Epidermal melanocyte (primary cell): ENCODE measurements around the gene WWTR1.

Experiments used
- DNase-seq: peaks from one replicate; pipeline ENCODE4 v3.0.0; 2011; ENCODE audit warnings: low spot score; ENCODE audit not compliant: insufficient read length

WWTR1 gene

DNA sequence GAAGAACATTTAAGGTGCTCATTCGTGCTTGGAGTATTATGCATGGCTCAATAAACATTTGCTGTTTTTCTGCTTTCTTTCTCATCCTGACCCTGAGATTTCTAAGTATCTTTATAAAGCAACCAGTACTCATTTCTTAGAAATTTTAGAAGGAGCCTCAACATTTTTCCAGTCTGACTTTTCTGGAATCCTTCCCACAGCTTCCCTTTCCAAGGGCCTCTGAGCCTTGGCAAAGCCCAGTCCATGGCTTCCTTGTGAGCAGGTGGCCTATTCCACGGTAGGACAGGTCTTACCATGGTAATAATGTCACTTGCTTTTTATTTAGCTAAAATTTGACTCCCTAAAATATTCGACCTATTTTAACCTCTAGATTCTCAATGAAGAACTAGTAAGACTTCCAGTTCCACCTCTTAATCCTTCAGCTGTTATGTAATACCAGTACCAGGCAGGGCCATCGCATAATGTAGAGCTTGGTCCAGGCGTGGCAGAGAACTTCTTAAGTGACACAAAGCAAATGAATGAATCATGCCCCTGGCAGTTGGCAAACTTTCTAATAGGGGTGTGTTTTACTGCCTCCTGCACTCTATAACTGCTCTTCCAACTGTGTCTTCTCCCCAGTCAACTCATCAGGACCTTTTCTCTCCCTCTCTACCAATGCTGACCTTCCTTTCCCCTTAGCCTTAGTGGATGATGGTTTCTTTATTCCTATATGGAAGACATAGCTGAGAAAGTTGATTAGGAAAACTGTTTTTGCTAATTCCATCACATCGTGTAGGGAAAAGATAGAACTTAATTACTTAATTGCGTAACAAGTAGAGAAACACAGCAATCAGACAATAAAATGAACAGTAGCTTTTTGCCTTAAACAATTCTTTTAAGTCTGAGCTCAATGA is 184.2 kb downstream of the WWTR1 start:
- DNase-seq, result no peak

DNA sequence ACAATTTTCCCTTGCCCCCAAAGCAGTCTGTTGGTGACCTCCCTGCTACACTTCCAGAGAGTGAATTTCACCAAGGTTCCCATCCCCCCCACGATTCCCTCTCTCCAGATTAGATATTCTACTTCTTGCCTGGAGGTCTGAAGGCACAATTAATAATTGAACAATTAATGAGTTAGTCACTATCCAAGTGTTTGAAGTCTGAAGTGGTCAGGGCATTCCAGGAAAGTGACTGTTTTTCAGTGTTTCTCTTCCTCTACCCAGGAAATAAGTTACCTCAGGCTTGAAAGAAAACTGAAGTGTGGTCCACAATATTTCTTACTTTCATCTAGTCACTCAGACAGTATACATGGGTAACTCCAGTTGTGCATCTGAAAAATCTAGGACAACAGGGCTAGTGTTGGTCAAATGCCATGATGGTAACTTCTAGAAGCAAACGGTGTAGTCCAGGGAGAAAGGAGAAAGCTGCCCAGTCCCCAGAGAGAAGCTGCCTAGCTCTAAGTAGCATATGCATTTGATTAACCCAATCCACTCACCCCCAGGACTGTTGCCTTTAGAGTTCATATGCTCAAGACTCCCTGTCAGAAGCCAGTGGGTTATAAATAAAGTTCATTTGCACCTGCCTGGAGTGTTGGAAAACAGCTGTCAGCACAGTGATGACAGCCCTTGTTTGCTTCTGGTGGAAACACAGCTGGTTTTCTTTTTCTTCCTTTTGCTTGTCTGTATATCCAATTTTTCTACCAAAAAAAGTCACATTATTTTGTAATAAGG is 185.6 kb downstream of the WWTR1 start:
- no peak for DNase-seq

DNA sequence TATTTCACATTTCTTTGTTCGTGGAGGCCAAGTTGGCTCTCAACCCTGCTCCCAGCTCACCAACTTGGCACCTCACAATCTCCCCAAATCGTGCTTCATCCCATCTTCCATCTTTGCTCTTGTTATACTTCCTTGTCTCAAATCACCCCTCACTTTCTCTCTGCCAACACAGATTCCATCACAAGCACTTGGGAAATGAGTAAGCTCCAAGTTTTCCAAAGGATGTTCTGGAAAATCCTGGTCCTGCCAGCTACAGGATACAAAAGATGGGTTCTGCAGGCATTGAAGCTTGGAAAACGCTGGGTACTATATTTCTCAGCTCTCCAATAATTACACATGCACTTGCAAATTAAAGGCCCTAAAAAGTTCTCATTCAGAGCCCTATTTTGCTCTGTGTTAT is 187.4 kb downstream of the WWTR1 start:
- DNase-seq, result no peak

DNA sequence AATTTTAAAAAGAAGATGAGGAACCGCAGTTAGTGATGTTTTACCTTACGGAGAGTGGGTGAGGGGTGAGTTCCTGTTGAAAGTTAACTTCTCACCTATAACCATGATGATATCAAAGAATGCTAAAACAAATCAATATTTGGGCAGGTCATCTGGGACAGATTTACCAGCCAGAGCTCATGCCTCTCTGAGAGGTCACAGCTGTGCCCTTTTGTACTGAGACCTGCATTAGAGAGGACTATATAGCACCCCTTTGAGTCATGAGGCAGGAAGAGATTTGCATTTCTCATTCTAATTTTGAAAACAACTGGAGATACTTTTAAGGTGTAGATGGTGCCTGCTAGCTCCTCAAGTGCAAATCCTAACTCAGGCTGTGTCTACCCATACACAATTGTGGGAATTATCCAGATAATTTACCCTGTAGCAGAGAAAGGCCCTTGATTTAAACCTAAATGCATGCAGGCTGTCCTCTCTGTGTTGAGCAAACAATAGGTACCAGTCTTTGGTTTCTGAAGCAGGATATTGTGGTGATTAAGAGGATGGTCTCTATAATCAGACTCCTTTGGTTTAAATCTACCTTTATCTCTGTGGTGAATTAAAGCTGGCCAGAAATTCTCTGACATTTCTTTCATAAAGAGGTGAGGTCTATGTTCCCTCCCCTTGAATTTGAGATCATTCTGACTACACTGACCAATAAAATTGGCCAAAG is 189.2 kb downstream of the WWTR1 start:
- DNase-seq, result no peak
